LNCaP clone FGC (cell line): Measurements from ENCODE around the gene CHSY3.

Experiments
- DNase-seq: peaks from one replicate; pipeline ENCODE4 v3.0.0-alpha.2; 2011; ENCODE audit warnings: low read depth
- H3K4me3 ChIP-seq: 2 replicates; pipeline ENCODE4 v1.5.1; 2011; ENCODE audit warnings: mild to moderate bottlenecking, low read depth, low read length, control low read depth
- TF ChIP-seq, protein P1 (sequence below): IDR thresholded peaks from 2 replicates; pipeline ENCODE4 v1.5.1; 2012; ENCODE audit warnings: mild to moderate bottlenecking; ENCODE audit not compliant: control insufficient read depth, insufficient read depth; ENCODE audit errors: extremely low read depth

CHSY3 gene

DNA sequence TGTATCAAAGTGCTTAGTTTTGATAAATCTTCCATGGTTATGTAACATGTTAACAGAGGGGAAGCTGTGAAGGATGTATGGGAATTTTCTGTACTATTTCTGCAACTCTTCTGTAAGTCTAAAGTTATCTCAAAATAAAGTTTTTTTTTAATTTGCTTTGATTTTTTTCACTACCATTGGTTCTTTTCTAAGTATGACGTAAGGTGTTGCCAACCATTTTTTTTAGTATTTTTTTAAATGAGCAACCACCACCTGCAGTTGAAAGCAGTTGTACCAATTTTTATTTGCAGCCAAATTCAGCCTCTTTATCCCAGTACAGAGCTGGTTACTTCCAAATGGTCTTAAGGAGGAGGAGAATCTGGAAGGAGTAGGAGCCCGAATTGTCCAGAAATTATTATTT is 192.2 kb downstream of the CHSY3 start:
- no peak overlapping the region for H3K4me3 ChIP-seq
- no peak for DNase-seq
- TF ChIP-seq, protein P1, sequence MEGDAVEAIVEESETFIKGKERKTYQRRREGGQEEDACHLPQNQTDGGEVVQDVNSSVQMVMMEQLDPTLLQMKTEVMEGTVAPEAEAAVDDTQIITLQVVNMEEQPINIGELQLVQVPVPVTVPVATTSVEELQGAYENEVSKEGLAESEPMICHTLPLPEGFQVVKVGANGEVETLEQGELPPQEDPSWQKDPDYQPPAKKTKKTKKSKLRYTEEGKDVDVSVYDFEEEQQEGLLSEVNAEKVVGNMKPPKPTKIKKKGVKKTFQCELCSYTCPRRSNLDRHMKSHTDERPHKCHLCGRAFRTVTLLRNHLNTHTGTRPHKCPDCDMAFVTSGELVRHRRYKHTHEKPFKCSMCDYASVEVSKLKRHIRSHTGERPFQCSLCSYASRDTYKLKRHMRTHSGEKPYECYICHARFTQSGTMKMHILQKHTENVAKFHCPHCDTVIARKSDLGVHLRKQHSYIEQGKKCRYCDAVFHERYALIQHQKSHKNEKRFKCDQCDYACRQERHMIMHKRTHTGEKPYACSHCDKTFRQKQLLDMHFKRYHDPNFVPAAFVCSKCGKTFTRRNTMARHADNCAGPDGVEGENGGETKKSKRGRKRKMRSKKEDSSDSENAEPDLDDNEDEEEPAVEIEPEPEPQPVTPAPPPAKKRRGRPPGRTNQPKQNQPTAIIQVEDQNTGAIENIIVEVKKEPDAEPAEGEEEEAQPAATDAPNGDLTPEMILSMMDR = no peak

DNA sequence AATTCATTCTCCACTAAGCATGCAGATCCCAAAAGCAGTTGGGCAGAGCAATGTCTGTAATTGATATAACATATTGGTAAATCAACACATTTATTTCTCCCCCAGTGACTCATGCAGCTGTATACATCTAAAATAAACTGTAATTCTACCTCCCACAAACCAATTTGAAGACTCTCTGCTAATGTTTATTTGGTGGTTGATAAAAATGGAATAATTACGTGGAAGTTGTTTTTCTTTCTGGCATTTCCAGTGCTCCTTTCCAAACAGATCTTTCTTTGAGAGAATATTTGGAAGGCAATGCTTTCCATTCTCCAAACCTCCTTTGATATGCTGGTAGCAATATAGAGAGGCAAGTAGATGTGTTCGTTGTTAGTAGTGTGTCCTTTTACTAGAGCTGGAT is 194.7 kb downstream of the CHSY3 start:
- no peak overlapping the region for H3K4me3 ChIP-seq
- DNase-seq = no peak
- TF ChIP-seq, protein P1 = no peak

DNA sequence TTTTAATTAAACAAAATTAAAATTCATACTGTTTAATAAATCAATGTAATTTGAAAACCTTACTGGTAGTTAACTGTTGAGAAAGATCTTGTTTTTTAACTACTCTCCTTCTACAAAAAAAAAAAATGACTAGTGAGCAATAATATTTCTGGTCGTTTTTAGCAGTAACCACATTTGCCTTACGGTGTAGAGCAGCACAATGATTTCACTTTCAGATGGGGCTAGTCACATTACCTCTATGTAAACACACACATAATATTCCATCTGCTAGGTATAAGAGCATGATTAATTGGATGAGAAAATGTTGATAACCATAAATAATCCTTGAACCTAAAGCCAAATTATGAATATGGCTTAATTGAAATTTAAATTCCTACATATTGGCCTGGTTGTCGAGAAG is 198.1 kb downstream of the CHSY3 start:
- H3K4me3 ChIP-seq = no peak overlapping the region
- TF ChIP-seq, protein P1 = no peak
- DNase-seq = no peak

DNA sequence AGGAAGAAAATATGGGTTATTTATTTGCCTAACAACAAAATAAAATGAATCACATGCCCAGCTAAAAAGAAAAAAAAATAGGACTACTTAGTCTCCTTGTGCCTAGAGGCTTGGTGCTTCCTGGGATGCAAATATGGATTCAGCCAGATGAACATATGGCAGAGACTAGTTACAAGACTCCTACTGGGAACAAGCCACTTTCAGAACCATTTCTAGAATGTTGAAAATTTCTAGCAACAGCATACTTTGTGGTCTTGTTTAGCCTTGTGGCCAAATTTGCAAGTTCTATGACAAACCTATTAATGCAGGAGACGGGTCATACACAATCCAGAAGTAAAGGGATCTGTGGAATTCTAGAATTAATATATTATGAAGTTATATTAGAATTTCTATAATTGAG is 198.7 kb downstream of the CHSY3 start:
- no peak overlapping the region for H3K4me3 ChIP-seq
- no peak for DNase-seq
- TF ChIP-seq, protein P1 = no peak

- DNase-seq = no peak
- TF ChIP-seq, protein P1 = no peak
- no peak overlapping the region for H3K4me3 ChIP-seq
Measured at GRCh38 chr5:130104895-130105688, 200.8 kb downstream of the CHSY3 start.

- no peak overlapping the region for H3K4me3 ChIP-seq
- no peak for DNase-seq
- TF ChIP-seq, protein P1 = no peak
Measured at GRCh38 chr5:130106480-130106879, 202.2 kb downstream of the CHSY3 start.

DNA sequence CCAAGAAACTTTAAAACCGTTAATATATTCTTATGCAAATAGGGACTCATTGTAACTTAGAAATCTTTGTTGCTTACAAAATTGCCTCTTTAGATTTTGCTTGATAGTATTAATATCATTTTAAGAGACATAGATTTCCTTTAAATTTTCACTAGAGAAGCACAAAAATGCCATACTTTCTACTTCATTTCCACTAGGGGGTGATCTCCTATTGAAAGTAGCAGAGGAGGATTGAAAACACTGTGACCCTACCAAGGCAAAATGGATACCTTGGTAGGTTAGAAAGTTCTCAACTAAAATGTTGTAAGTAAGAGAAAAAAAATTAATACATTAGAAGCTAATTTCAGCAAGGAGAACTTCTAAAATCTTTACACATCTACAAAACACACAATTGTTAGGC is 204.9 kb downstream of the CHSY3 start:
- TF ChIP-seq, protein P1 = peak; percentile 56
- no peak overlapping the region for H3K4me3 ChIP-seq
- no peak for DNase-seq
